HG02798 (cell line): ENCODE data around the gene RNF8.
A peak's percentile ranks its signal among the peaks of the same experiment; 100 is the strongest.

Experiments
- ATAC-seq: cut with Tn5 transposase; IDR thresholded peaks from one replicate; pipeline ENCODE4 v1.9.1; 2021; ENCODE audit warnings: mild to moderate bottlenecking; ENCODE audit not compliant: unreplicated experiment, poor library complexity

The RNF8 gene

DNA sequence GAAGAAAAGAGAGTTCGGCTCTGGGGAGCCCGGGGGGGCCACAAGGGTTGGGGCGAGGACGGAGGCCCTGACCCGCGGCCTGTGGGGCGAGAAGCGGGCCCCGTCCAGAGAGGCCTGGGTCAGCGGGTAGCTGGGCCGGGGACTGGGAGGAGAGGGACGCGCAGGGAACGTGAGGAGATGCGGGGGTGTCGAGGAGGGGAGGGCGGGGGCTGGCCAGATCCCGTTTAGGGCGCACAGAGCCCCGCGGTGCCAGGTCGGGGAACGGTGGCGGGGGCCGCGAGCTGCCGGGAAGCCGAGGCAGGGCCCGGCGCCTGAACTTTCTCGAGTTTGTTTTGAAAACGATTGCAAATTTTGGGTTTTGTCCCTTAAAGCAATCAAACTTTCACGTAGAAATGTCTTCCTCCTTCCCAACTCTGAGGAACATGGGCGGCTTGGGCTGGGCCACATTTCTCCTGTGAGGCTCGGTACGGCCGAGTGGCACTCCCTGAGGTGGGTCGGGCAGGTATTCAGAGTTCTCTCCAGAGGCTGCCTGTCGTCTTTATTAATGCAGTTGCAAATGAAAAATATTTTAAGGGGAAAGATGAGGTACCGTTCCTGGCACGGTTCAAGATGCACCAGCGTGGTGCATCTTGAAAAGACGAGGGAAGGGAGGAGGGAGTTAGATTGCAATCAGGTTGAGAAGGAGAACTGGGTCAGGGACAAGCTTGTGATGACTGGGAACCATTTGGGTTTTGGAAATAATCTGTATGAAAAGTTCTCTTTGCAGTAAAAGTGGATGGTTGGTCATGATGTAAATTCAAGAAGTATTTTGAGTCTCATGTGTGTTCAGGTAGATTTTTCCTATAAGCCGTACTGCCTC lies 972 bp downstream of the RNF8 start:
- ATAC-seq: no peak

DNA sequence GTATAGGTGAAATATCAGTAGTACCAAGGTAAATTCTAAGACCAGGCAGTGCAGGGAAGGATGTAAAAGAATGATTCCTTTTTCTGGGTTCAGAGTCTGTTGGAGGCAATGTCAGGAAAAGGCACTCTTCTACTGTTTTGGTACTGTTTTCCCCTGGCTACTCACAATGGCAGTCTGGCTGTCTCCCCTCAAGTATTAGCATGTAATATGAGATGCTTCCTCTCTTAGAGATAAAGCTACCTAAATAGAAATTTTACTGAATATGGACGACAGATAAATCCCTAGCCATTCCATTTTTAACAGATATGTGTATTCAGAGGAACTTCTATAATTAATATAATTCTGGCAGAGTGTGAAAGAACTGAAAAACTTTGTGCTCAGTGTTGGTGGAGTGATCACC lies 3.5 kb downstream of the RNF8 start:
- no peak for ATAC-seq

DNA sequence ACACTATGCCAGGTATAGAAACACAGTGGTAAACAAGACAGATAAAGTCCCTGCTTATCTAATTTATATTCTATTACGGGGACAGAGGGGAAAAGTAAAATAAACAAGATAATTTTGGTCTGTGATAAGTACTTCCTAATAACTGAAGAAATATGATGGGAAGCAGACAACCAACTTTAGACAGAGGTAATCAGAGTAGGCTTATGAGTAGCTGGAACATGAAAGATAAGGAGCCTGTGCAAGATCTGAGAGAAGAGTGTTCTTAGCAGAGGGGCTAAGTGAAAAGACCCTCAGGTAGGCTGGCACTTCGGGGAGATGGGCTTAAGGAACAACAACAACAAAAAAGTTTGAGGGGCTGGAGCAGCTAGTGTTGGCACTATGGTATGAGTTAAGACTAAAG lies 4.1 kb downstream of the RNF8 start:
- no peak for ATAC-seq

DNA sequence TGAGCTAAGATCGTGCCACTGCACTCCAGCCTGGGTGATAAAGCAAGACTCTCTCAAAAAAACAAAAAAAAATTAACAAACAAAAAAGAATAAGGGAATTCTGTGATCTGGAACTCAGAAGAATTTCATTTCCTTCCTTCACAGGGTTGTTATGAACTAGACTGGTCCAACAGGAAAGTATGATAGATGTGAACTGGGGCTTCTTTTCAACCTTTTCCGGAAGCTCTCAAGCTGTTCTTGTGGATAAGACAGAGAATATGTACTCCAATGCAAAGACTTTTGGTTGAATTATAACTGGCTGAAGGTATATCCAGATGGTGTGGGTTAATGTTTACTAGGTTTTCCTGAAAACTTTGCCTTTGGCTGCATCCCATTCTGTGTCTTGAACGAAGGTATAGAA lies 5.3 kb downstream of the RNF8 start:
- ATAC-seq: no peak

DNA sequence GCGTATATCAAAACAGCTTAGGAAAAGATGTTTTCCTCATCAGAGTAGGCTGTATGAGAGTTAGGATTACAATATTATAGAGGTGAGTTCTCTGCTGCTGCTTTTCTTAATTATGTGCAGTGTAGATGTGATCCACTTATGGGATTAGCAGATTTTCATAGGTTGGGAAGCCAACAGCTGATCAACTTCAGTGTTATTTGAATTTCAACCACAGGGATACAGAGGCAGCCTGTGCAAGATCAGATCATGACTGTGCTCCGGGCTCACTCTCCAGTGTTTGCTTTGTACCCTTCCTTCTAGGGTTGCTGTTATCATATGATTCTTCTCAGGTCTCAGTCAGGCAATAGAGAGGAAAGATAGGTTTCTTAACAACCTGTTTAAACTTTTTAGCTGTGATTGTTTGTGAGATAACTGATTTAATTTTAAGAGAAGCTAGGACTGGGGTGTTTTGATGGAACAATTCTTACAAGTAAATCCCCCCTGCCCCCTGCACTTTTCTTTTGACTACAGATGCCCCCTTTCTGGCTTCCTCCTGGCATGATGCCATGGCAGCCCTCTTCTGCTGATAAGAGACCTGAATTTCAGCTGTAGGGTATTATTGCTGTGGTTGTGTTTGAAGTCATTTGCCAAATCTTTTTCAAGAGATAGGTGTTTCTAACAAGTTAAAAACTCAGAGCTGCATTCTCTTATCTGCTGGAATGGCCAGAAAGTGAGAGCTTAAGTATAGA lies 8.5 kb downstream of the RNF8 start:
- no peak for ATAC-seq

DNA sequence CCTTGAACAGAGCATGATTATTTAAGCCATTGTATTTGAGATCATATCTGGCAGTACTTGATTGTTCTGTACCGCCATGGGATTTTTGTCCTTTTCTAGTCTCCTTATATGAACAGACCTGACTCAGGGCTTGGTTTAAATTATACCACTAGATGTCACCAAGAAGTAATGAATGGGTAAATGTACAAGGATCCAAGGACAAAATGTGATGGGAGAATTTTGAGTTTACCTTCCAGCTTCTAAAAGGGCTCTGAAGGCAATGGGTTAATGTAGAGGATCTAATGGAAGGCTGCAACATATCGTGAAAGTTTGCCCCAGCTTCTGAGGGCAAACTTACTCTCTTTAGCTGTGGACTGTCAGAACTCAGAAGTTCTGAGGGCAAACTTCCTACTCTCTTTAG lies 12.0 kb downstream of the RNF8 start:
- no peak for ATAC-seq

DNA sequence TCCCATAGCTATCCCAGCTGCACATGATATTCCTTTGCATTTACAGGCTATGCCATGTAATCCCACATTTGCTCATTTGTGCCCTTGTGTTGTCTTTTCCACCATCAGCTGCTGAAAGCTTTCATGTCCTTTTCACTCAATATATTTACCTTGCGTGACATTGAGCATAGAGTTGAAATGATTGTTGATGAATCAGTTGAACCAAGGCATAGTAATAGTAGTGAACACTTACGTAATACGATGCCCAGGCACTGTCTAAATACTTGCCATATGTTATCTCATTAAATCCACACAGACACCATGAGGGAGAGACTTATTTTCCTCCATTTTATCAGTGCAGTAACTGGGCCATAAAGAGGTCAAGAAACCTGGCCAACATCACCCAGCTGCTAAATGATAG lies 13.1 kb downstream of the RNF8 start:
- no peak for ATAC-seq

DNA sequence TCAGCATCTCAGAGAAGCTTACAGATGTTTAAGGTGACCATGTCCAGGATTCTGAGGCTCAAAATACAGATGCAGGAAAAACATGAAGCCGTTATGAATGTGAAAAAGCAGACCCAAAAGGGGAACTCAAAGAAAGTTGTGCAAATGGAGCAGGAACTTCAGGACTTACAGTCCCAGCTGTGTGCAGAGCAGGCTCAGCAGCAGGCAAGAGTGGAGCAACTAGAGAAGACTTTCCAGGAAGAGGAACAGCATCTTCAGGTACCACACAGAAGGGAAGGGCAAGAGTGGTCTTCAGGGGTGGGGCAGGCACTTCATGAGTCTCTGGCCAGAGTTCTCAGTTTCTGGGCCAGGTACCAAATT lies 15.2 kb downstream of the RNF8 start:
- no peak for ATAC-seq

DNA sequence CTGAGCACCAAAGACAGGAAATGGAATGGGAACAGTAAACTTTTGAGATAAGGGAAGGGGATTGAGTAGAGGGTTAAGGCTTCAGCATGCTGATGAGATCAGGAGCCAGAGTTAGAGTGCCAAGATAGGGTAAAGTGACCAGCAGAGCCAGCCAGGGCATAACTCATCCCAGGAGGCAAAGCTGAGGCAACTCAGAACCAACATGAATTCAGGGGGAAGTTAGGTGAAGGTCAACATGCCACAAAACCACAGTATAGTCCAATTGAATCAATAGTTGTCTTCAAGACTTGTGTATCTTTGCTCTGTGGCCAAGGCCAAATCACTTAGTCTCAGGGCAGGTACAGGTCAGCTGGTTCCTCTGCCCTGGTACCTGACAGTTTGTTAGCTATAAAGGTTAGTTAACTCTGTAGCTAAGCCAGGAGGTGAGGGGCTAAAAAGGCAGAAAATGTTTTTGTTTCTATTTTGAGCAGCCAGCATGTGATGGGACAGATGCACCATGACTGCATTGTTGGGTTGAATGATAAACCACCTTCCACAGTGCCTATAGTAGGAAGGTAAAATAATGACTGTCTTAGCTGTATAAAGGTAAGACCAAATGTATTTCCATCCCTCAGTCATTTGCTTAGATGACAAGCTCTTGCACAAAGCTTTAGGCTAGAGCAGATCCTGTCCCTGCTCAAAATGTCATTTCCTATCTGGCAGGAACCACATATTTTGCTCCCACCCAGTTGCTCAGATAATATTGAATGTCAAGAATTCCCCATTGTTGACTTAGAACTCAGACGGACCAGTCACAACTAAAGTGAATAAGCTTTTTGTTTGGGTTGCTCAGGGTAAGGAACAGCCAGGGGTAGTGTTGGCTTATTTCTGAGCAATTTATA lies 15.8 kb downstream of the RNF8 start:
- no peak for ATAC-seq

DNA sequence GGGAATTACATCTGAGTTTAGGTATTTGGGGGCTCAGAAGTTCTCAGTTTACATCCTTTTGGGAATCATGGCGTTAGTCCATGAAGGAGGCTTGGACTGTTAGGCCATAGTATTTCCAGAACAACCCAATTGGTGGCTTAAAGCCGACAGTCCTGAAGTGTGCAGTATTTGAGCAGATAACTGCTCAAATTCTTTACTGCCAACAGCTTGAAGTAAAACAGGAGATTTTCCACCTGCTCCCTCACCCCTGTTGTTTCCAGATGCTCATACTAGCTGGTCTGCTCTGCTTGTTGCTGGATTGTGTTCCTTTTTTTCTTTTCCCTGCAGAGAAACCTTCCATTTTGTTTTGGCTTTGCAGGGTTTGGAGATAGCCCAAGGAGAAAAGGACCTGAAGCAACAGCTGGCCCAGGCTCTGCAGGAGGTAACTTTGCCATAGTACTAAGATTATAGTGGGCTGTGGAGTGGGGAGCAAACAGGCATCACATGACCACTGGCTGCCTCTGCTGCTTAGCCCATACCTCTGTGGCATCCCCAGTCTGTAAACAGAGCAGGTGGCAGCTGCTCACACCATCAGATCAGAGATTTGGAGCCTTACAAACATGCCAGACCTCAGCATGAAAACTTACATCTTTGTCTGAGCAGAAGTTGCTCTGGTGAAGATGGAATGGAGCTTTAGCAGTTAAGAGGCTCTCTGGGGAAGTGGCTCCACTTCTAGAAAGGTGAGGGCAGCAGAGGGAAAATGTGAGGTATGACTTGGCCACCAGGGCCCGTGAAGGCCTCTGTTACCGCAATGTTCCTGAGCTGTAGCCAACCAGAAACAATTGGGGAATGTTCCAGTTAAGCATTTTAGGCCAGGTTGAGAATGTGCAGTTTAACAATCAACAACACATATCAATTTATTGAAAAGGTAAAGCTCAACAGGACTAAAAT lies 17.6 kb downstream of the RNF8 start:
- no peak for ATAC-seq

DNA sequence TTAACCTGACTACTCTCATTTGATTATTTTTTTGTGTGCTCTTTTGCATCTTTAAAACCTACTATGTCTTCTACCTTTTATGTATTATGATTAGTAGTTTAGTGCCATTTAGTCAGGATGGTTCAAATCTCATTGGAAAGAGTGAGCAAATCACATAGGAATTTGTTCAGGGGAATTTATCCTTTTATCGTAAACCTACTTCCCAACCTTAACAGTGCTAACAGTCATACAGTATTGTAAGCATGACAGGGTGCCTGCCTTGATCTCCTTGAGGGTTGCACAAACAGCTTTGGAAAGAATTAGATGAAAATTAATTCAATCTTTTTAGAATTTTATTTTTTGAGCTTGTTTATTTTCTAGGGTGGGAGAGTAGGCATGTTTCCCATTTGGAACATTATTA lies 18.3 kb downstream of the RNF8 start:
- ATAC-seq: no peak

DNA sequence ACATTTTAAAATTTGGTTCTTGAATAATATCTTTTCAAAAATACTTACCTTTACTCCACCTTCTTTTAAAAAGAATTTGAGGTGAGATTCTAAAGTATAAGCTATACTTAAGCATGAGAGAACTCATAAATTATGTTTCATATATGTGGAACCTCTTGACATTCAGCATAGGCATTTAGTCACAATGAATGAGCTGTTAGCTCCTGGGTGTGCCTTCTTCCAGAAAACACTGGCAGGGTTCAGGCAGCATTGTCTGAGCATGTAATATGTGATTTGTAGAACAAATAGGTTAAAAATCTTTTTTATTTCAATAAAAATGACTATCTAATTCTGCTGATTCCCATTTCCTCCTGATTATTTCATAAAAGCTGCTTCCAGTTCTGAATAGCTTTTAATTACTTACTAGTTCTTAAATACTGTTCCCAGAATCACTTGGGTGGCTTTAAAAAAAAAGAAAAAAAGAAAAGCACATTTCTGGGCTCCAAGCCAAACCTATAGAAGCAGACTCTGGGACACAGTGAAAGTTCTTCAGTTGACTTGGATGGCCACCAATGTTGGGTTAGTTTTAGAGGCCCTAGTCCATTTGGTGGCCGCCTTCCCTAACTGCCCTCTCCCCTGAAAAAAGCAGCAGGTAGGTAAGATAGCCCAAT lies 20.2 kb downstream of the RNF8 start:
- ATAC-seq: no peak

DNA sequence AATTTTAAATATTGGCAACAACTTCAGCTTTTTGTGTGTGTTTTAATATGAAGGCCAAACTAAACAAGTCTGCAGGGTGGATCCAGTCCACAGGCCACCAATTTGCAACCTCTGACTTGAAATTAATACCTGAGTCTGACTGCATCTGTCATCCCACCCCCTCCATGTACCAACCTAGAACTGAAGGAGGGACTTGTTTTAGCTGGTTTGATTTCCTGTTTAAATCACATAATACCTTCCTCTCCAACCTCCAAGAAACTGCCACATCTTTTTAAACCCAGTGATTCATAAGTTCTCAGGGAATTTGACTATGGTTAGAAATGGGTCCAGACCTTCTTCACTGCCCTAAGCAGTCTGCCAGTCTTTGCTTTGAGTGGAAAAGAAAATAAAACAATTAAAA lies 21.6 kb downstream of the RNF8 start:
- no peak for ATAC-seq

DNA sequence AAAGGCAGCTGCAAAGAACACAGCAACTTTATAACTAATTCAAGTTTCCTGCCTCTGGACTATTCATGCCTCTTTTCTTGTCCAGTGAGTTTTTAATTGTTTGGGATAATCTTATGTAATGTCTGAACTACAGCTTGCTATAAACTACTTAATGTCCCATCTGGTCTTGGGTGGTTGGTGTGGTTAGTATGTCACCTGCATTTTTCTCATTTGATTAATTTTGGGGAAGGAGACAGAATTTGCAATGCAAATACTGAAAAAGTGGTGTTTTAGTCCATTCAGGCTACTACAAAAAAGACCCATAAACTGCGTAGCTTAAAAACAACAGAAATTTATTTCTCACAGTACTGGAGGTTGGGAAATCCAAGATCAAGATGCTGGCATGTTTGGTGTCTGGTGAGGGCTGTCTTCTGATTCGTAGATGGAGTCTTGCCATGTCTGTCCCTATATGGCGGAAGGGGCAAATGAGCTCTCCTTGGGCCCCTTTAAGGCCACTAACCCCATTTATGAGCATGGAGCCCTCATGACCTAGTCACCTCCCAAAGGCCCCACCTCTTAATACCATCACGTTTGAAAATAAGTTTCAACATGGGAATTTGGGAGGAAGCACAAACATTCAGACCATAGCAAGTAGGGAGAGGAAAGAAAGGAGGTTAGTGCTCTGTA lies 22.4 kb downstream of the RNF8 start:
- no peak for ATAC-seq

DNA sequence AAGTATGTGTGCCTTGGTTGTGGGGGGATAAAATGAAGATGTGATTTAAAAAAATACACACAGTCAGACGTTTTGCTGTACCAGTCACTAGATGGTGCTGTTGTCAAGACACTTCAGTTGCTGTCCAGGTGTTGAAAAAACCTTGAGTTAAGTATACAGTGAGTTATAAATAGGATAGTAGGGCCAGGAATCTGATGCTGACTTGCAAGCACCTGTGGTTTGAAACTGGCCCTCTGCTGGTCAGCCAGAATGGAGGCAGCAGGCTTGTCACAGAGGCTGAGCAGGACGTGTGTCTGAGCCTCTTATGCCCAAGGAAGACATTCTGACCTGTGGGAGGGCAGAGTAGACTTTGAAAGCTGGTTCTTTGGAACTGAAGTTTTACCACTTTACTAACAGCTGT lies 27.8 kb downstream of the RNF8 start:
- peak; percentile 52 for ATAC-seq

DNA sequence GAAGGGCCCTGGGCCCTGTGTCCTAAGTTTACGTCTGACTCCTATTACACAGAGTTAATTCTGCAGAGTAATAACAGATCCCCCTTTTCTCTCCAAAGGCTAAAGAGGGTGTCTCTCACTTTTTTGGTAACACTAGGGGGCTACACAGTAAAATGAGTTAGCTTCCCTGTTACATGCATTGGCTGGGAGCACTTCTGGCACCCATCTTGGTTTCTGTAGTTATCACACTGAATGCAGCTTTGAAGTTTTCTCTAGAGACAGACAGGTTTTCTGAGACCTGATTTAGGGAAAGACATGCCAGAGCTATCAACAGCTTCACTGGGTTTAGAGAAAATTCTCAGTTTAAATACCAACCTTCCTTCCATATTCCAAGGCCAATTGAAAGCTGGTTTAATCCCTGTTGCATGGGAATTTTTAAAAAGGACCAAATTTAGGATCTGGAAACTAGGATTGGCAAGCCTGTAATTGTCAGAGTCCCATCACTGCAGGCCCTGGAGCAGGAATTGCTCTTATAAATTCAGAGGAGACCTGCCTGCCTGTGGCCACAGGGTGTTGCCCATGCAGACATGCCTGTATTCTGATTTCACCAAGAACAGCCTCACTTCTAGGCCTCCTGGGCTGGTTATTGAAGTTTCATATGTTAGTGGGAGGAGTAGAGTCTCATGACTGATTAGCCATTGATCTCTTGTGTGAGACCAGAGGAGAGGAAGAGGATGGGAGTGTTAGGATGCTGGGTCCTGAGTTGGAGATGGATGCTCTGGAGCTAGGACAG lies 29.4 kb downstream of the RNF8 start:
- no peak for ATAC-seq

DNA sequence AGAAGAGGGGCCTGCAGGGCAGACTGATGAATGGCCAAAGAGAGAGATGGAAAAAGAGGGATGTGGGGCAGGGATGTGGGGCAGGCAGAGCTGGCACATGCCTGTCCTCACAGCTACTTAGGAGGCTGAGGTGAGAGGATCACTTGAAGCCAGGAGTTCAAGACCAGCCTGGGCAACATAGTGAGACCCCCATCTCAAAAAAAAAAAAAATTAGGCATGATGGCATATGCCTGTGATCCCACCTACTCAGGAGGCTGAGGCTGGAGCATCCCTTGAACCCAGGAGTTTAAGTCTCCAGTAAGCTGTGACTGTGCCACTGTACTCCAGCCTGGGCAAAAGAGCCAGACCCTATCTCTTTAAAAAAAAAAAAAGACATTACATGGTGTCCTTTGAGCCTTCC lies 34.8 kb downstream of the RNF8 start:
- no peak for ATAC-seq

DNA sequence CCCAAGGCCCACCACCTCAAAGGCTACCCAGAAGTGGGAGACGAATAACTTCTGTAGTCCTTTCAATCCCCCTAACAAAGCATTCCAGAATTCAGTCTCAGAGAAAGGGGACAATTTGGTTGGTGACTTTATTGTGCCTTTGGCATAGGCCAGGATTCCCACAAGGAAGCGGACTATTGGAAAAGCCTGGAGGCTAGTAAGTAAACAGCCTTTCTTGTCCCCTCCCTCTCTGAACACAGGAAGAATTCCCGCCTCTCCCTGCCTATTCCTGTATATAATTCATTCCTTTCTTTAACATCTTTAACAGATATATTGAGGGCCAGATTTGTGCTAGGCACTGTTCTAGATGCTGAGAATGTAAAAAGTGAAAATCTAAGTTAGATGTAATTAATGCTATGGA lies 36.1 kb downstream of the RNF8 start:
- no peak for ATAC-seq
